K562 (cell line): ENCODE results near the gene EYA3. TPM values are rescaled to one million over a fixed set of nuclear protein-coding genes. Genes with fewer than 3 reads are reported as not detected.

Source experiments
- ATAC-seq: fragments of 200-7000 bp; cut with Tn5 transposase; 3 replicates; pipeline ENCODE4 v1.9.1; 2020; ENCODE audit warnings: moderate library complexity
- BruUV-seq: library from RNA; stranded (reverse); fragments of 400-500 nt; replicated peaks from 2 replicates; lab custom pipeline; 2021; lab: Mats Ljungman, UMichigan
- CTCF ChIA-PET: fragments of 300-600 bp; formaldehyde crosslinking; extraction: SDS; loops from one replicate; lab custom pipeline; 2021; ENCODE audit warnings: low intra/inter-chr PET ratio; lab: Yijun Ruan, JAX
- POLR2A ChIA-PET: fragments of 300-600, 350-650 bp; sonication (Branson Sonifier 250); formaldehyde crosslinking; extraction: SDS; loops from one replicate; lab custom pipeline; 2021; ENCODE audit warnings: antibody characterized with exemption, inconsistent platforms; lab: Yijun Ruan, JAX
- DNase-seq, 4 experiments: peaks; one replicate each; pipeline versions ENCODE4 v3.0.0 to v3.0.0-alpha.2; 2011 to 2018; ENCODE audit warnings: low spot score in 3 of 4, mixed read lengths in 3 of 4; ENCODE audit errors: extremely low read depth in 1 of 4
- FAIRE-seq: peaks from 2 replicates; lab custom pipeline; 2011; peaks lifted over from hg19 to GRCh38; lab: Jason Lieb, UNC
- H2AFZ ChIP-seq: 2 replicates; pipeline ENCODE4 v1.6.0; 2011; ENCODE audit warnings: low read depth, low read length, control low read depth, inconsistent platforms
- H3K27ac ChIP-seq: fragments of 200-600 bp; 3 replicates; pipeline ENCODE4 v1.8.0; 2011; ENCODE audit warnings: low read depth, mild to moderate bottlenecking, control low read depth, inconsistent platforms, low read length, moderate library complexity, mixed read lengths; ENCODE audit errors: extremely low read depth
- H3K27me3 ChIP-seq, 2 experiments: fragments of 300-600 bp in 1 of 2; 2 replicates in 1 of 2; 3 replicates in 1 of 2; pipeline versions ENCODE4 v1.6.0 to v1.8.0; 2011; ENCODE audit warnings: inconsistent platforms in 2 of 2, low read length in 2 of 2, mild to moderate bottlenecking in 1 of 2, mixed read lengths in 1 of 2, moderate library complexity in 1 of 2; ENCODE audit not compliant: control insufficient read depth in 2 of 2, insufficient read depth in 2 of 2
- H3K36me3 ChIP-seq: fragments of 300-600 bp; 3 replicates; pipeline ENCODE4 v1.8.0; 2011; ENCODE audit warnings: mild to moderate bottlenecking, low read length, inconsistent platforms; ENCODE audit not compliant: control insufficient read depth, insufficient read depth
- H3K4me1 ChIP-seq, 2 experiments: fragments of 200-600 bp in 1 of 2; replicated peaks in 1 of 2; 2 replicates in 1 of 2; 3 replicates in 1 of 2; pipeline versions ENCODE4 v1.5.1 to v1.8.0; 2011; ENCODE audit warnings: inconsistent platforms in 2 of 2, low read length in 2 of 2, mild to moderate bottlenecking in 1 of 2, mixed read lengths in 1 of 2, moderate library complexity in 1 of 2; ENCODE audit not compliant: control insufficient read depth in 2 of 2, insufficient read depth in 2 of 2
- H3K4me2 ChIP-seq: 2 replicates; pipeline ENCODE4 v1.6.1; 2011; ENCODE audit warnings: low read length, control low read depth, inconsistent platforms, mixed read lengths; ENCODE audit not compliant: insufficient read depth
- H3K4me3 ChIP-seq: fragments of 200-600 bp; sonication (generic), shearing (Covaris generic); 2 replicates; pipeline ENCODE4 v1.5.1; 2016; ENCODE audit warnings: control low read depth, inconsistent platforms
- H3K79me2 ChIP-seq: fragments of 200-600 bp; 3 replicates; pipeline ENCODE4 v1.8.0; 2011; ENCODE audit warnings: low read length, inconsistent platforms; ENCODE audit not compliant: control insufficient read depth, insufficient read depth
- H3K9ac ChIP-seq, 2 experiments: 2 replicates each; pipeline versions ENCODE4 v1.6.0 to v1.6.1; 2011; ENCODE audit warnings: low read depth in 2 of 2, low read length in 2 of 2, control low read depth in 1 of 2, inconsistent platforms in 1 of 2, mild to moderate bottlenecking in 1 of 2, mixed read lengths in 1 of 2; ENCODE audit not compliant: insufficient read depth in 1 of 2
- H3K9me1 ChIP-seq: one replicate; pipeline ENCODE4 v1.6.0; 2011; ENCODE audit warnings: inconsistent platforms, mild to moderate bottlenecking, low read length, moderate library complexity; ENCODE audit not compliant: control insufficient read depth, insufficient read depth
- H3K9me3 ChIP-seq: replicated peaks from 2 replicates; pipeline ENCODE4 v1.5.1; 2011; ENCODE audit warnings: low read depth, low read length, inconsistent platforms; ENCODE audit not compliant: control insufficient read depth, insufficient read depth
- H4K20me1 ChIP-seq: replicated peaks from 2 replicates; pipeline ENCODE4 v1.6.1; 2011; ENCODE audit warnings: low read length, inconsistent platforms, mixed read lengths; ENCODE audit not compliant: control insufficient read depth, insufficient read depth
- ARID1B ChIP-seq: fragments of 450-650 bp; IDR thresholded peaks from 2 replicates; pipeline ENCODE4 v1.6.1; 2016; ENCODE audit warnings: antibody characterized with exemption, mild to moderate bottlenecking, inconsistent platforms
- CBFA2T2 ChIP-seq: fragments of 450-650 bp; conservative IDR thresholded peaks from 2 replicates; pipeline ENCODE4 v1.6.1; 2017; ENCODE audit warnings: mild to moderate bottlenecking
- LARP7 ChIP-seq: fragments of 450-650 bp; IDR thresholded peaks from 2 replicates; pipeline ENCODE4 v1.6.1; 2016
- LEF1 ChIP-seq: fragments of 450-650 bp; IDR thresholded peaks from 2 replicates; pipeline ENCODE4 v1.6.1; 2016; ENCODE audit warnings: mild to moderate bottlenecking
- OTX1 ChIP-seq: fragments of 450-650 bp; formaldehyde crosslinking; IDR thresholded peaks from 2 replicates; pipeline ENCODE4 v1.4.0; 2022; ENCODE audit warnings: mild to moderate bottlenecking
- WGBS: fragments of 100-300 bp; shearing (Covaris generic); methylation state at CpG from one replicate; pipeline ENCODE4 v1.1.6; 2016; ENCODE audit warnings: low coverage, mixed read lengths; ENCODE audit not compliant: insufficient coverage; ENCODE audit errors: missing lambda C conversion rate; 5-methylcytosine and 5-hydroxymethylcytosine counted together
- in situ Hi-C: fragments of 300-500 bp; cut with MboI; formaldehyde crosslinking; loops from 4 replicates; pipeline ENCODE4 v1.15.0; 2018; ENCODE audit warnings: inconsistent platforms, mixed read lengths
- intact Hi-C: fragments of 100-400 bp; cut with micrococcal nuclease; formaldehyde crosslinking; loops from 2 replicates; pipeline ENCODE4 v1.14.2; 2022
- polyA plus RNA-seq, 8 experiments: library from polyadenylated mRNA; depleted of rRNA in 4 of 8; stranded (reverse) in 5 of 8; unstranded in 3 of 8; fragments of >200 nt; fragmentation: Nextera tagmentation in 2 of 8; fragmentation: Illumina TruSeq in 1 of 8; extraction: Ambion mirVana in 2 of 8; extraction: Trizol in 1 of 8; gene quantifications; 2 replicates each; pipeline versions ENCODE4 v1.2.1 to v1.2.3, GENCODE V29; 2011 to 2014; ENCODE audit warnings: inconsistent platforms in 1 of 8, missing spikeins in 1 of 8
- total RNA-seq, 7 experiments: library from RNA; depleted of rRNA in 6 of 7; stranded (reverse); fragments of >200 nt in 6 of 7; fragmentation: Illumina TruSeq in 2 of 7; extraction: Trizol in 2 of 7; gene quantifications; 2 replicates each; pipeline versions ENCODE4 v1.2.1 to v1.2.3, GENCODE V29; 2011 to 2021; ENCODE audit warnings: low replicate concordance in 1 of 7

The EYA3 gene
- total and polyA plus RNA-seq, 9 of the 15 experiments (the other 6 are each of a cell fraction or from before 2014, with no cell fraction given): 21.7 to 64.0 (median 43.6) TPM

- WGBS: 76% methylated on average over 6 of the region's 6 CpGs
- no peaks in the 10 kb centered on the region for H4K20me1 ChIP-seq
- intact Hi-C loops (no loop called here), in situ Hi-C loops (no loop called here)
- H3K9me1 ChIP-seq: no peaks in the 10 kb centered on the region
- H3K9me3 ChIP-seq: no peaks in the 10 kb centered on the region
- peaks cover 0 to 5% of the 10 kb centered on the region in 2 experiments; a peak in 1 of 5 replicates for H3K4me1 ChIP-seq
- POLR2A ChIA-PET: interaction anchor here (2.5 kb wide), 1 partner anchor 10 kb away, joined by 13 read pairs; no protein-coding TSS in a partner anchor
- no peaks in the 10 kb centered on the region for H3K79me2 ChIP-seq
- H3K27me3 ChIP-seq: no peaks in the 10 kb centered on the region
- BruUV-seq: no TSS peak
- TF ChIP-seq OTX1 (CRISPR knock-in tag) (no peak), LARP7 (no peak), LEF1 (no peak)
- no peak for ATAC-seq
- DNase-seq: no peak
- peaks cover 59% of the 10 kb centered on the region for H3K36me3 ChIP-seq
- H3K9ac ChIP-seq: no peak overlapping the region
- H3K4me3 ChIP-seq: no peak overlapping the region
- no peak overlapping the region for H2AFZ ChIP-seq
- CTCF ChIA-PET: no interaction called here
- H3K27ac ChIP-seq: no peak overlapping the region
- H3K4me2 ChIP-seq: no peak overlapping the region
- FAIRE-seq: no peak
Measured at GRCh38 chr1:27970401-27970800, 118.0 kb downstream of the EYA3 start.

GRCh38 chr1:27968692-27969091 is 119.7 kb downstream of the EYA3 start:
- WGBS: 33% methylated on average over 3 of the region's 3 CpGs
- H4K20me1 ChIP-seq: no peaks in the 10 kb centered on the region
- H3K9ac ChIP-seq: no peak overlapping the region
- H3K36me3 ChIP-seq: peaks cover 44% of the 10 kb centered on the region
- in situ Hi-C loops (loop anchor here (5.0 kb wide), 1 partner anchor 106 kb away; no protein-coding TSS in a partner anchor), intact Hi-C loops (no loop called here)
- no peaks in the 10 kb centered on the region for H3K9me1 ChIP-seq
- peaks cover 0 to 5% of the 10 kb centered on the region in 2 experiments; a peak in 1 of 5 replicates for H3K4me1 ChIP-seq
- FAIRE-seq (no peak), ATAC-seq (no peak), DNase-seq (no peak)
- no peaks in the 10 kb centered on the region for H3K9me3 ChIP-seq
- ChIA-PET POLR2A (interaction anchor here (0.5 to 1.6 kb wide), 5 partner anchors 10 to 489 kb away, joined by 3 read pairs; no protein-coding TSS in a partner anchor), CTCF (no interaction called here)
- H3K27ac ChIP-seq: no peak overlapping the region
- no peak overlapping the region for H3K4me2 ChIP-seq
- H3K27me3 ChIP-seq: no peaks in the 10 kb centered on the region
- no TSS peak for BruUV-seq
- H3K79me2 ChIP-seq: no peaks in the 10 kb centered on the region
- no peak overlapping the region for H2AFZ ChIP-seq
- H3K4me3 ChIP-seq: no peak overlapping the region
- TF ChIP-seq ARID1B (no peak), CBFA2T2 (no peak)
